GM19238 (cell line): Measurements from ENCODE around the gene FIBIN.

Experiments used
- DNase-seq: peaks from one replicate; pipeline ENCODE4 v3.0.0; 2011; ENCODE audit warnings: low spot score; ENCODE audit not compliant: insufficient read length

FIBIN gene

GRCh38 chr11:27020751-27021150 is 26.8 kb downstream of the FIBIN start:
- no peak for DNase-seq

DNA sequence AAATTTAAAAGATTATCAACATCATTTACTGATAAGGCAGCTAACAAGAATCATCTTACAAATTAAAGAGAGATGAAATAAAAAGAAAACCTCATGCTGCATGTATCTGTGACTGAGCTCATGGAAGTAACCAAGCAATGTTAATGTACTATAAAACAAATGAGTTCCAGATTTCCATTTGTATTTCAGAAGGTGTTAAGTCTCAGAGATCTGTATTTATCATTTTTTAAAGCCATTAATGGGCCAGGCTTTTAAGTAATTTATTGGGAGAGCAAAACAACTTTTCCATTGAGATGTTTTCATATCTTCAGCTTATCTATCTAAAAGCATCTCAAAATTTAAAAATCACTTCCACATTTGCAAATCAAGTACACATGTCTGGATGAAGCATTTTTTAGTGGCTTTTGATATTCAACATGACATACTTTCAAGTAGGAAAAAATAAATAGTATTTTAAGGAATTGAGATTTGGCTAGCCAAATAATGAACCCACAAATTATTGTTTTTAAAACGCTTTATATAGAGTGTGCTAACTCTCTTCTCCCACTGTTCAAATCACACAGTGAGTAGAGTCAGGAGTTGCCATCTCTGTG is 28.8 kb downstream of the FIBIN start:
- no peak for DNase-seq

GRCh38 chr11:27024865-27025264 is 31.0 kb downstream of the FIBIN start:
- DNase-seq, result no peak

DNA sequence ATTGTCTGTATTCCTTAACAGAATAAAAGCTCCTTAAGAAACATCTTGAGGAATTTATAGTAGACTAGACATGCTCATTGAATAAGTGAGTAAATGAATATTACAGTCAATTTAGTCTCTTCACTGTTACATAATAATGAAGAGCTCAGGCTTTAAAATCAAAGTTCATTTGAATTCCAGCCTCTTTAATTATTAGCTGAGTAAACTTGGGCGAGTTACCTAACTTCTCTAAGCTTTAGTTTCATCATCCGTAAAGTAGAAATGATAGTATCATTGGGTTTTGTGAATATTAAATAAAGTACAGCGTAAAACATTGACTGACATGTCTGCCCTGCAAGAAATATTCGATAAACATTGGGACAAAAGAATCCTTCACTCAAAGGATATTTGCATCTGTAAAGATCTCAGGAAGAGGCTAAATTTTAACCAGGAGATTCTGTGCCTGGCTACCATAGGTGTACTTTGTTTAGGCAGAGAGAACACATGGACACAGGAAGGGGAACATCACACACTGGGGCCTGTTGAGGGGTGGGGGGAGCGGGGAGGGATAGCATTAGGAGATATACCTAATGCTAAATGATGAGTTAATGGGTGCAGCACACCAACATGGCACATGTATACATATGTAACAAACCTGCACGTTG is 31.5 kb downstream of the FIBIN start:
- no peak for DNase-seq

DNA sequence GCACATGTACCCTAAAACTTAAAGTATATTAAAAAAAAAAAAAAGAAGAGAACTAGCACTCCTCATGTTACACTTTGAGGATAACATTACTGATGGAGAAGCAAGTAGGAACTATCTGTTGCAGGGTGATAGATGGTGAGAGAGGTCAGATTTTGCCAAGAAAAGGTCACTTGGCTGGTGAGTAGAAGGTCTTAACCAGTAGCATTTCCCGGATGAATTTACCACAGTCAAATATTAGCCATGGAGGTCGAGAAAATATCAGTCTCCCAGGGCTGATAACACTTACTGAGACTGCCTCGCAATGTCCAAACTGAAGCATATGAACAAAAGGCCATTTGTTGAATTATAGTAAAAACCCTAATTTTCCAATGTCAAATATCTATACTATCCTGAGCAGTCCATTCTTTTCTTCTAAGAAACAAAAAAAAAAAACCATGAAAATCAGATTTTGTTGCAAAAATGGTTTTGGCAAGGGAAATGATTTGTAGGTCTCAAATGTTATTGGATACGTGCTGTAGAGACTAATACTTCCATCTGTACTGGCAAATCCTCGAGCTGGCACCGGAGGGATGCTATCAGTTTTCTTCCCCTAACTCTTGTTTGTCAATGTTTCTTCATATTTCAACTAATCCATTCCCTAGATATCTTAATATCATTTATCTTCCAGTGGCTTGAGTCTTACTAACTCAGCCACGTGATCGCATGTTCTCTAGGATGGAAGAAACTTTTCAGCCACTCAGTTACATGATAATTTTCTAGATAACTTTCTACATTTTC is 32.2 kb downstream of the FIBIN start:
- DNase-seq, result no peak

DNA sequence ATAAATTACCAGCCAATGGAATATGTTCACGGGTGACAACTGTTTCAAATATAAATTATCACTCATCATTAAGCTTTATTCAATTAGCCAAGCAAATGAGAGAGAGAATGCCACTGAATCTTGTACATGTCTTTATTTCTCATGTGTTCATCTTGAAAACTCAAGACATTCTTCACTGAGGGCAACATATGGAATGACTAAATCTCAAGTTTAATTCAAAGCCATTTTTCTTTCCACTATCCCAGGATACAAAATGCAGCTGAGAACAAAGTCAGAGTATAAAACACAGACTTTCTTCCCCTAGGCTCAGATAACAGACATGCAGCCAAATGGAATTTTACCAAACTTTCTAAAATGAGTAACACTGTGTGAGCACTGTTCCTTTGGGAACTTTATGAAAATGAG is 34.7 kb downstream of the FIBIN start:
- DNase-seq, result no peak

DNA sequence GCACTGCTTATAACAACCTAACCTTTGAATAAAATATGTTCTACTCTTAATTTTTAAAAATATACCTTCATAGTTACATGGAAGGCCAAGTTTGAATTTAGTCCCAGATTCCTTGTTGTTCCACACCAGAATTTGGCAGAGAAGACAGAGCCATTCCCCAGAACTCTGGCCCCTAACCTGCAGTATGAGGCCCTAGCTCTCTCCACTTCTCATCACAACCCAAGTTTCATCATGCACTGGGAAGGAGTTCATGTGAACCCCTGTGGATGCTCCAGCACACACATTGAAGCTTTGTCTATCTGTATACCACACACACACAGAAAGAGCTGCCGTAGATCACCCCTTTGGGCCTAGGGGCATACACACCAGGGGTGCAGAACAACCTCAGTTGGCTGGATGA is 36.1 kb downstream of the FIBIN start:
- no peak for DNase-seq

- no peak for DNase-seq
Measured at GRCh38 chr11:27031754-27032153, 37.8 kb downstream of the FIBIN start.

DNA sequence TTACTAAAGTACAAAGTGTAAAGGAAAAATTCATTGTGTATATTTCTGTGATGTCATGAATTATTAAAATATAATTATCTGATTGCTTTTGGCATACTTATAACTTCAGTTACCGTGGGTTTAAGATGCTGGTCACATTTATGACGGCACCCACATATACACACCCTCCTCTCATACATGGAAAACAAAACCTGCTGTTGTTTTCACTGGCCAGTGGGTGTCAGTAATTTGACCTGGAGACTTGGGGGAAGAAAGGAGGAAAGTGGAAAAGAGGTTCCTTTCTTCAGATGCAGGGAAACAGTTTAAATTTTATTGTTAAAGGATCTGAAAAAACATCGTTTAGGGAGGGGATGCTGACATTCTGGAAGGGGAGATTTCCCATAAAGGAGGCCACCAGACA is 46.0 kb downstream of the FIBIN start:
- DNase-seq, result no peak

DNA sequence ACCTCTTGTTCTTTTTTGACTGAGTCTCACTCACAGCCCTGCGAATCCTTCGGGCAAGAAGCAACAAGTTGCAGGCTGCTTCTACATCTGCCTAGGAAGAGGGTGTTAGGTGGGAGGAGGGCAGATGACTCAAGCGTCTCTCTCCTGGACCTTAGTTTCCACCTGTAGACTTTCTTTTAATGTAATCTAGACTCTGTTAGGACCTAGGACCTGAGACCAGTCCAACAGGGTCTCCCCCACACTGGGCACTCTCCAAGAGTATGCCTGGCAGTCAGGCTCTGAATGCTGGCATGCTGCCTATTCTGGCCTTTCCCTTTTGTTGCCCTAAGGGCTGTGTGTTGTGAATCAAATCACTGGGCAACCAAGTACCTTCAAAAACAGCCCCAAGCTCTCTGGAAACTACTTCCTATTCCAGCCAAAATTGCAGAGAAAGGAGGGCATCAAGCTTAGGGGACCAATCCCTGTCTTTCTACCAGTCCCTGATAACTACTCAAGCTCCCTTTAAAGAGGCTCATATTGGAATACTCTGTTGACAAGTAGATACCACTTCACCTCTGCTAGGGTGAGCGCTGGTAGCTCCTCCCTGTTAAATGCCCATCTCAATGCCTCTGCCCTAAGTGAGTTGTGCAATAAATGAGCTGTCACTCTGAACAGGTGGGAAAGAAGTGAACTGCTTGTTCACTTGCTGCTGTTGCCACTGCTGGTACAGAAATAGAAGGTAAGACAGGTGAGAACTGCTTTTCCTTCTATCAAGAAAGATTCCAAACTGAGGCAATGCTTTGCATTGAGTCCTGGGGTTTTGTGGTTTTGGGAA is 46.6 kb downstream of the FIBIN start, which contains the start of gene BBOX1:
TSS of gene BBOX1 (plus strand) at position 514 of the 814 bp plus-strand sequence. CDS start 14,616 bp downstream, outside the sequence.
- no peak for DNase-seq

- DNase-seq, result no peak
Measured at GRCh38 chr11:27041141-27041899, 47.4 kb downstream of the FIBIN start.
